Measurements from ENCODE around the gene C16orf89. TPM values are rescaled to one million over a fixed set of nuclear protein-coding genes. Genes with fewer than 3 reads are reported as not detected.

Gene C16orf89
- polyA plus RNA-seq, 1 of the 3 experiments (the other 2 are of a cell fraction): not detected

- Histone ChIP-seq H3K9ac (no peak overlapping the region), H3F3A (replicated peaks; ENCODE audit: insufficient read depth) (no peaks in the 10 kb centered on the region), H3K9me2 (no peaks in the 10 kb centered on the region), H3K4me1 (ENCODE audit: control insufficient read depth in 1 of 2, insufficient read depth in 2 of 2, low read depth in 1 of 2, low read length in 1 of 2) (peaks cover 0 to 12% of the 10 kb centered on the region in 2 experiments; a peak in 2 of 4 replicates), H3K27ac (ENCODE audit: low read depth in 2 of 2, low read length in 1 of 2) (no peak overlapping the region), H3K27me3 (ENCODE audit: insufficient read depth) (no peaks in the 10 kb centered on the region), H2AFZ (ENCODE audit: low read depth) (no peak overlapping the region), H3K4me2 (no peak overlapping the region), H3K4me3 (ENCODE audit: low read depth in 2 of 2, low read length in 1 of 2) (no peak overlapping the region), H3K9me3 (no peaks in the 10 kb centered on the region), H3K79me2 (ENCODE audit: insufficient read depth) (no peaks in the 10 kb centered on the region), H3K36me3 (replicated peaks in 1 of 2; ENCODE audit: control insufficient read depth in 1 of 2, insufficient read depth in 2 of 2, low read length in 1 of 2) (peaks cover 0 to 2% of the 10 kb centered on the region in 2 experiments), H4K20me1 (ENCODE audit: insufficient read depth) (no peaks in the 10 kb centered on the region)
- ChIA-PET CTCF (no interaction called here), POLR2A (interaction anchor here (0.7 kb wide), 1 partner anchor 19 kb away, joined by 5 read pairs; no protein-coding TSS in a partner anchor)
- TF ChIP-seq MEF2A (IDR thresholded peaks at IDR 0.05; ENCODE audit: borderline replicate concordance, low read depth) (no peak), GABPA (IDR thresholded peaks at IDR 0.05; ENCODE audit: low read depth) (no peak), POLR2AphosphoS5 (IDR thresholded peaks at IDR 0.05; ENCODE audit: low read depth, low read length) (no peak), GATA2 (CRISPR knock-in tag; IDR thresholded peaks at IDR 0.05) (no peak), FOXM1 (IDR thresholded peaks at IDR 0.05; ENCODE audit: low read depth) (no peak)
- no peak for DNase-seq
- WGBS (ENCODE audit: low lambda C conversion rate): 78% methylated on average over 3 of the region's 12 CpGs
These were observed 35.4 kb downstream of the C16orf89 start for GRCh38 chr16:5030251-5030870.

- 93% methylated on average over 18 of the region's 18 CpGs for WGBS (ENCODE audit: low lambda C conversion rate)
These were observed 36.7 kb downstream of the C16orf89 start for GRCh38 chr16:5028950-5029475.

More at GRCh38 chr16:5028950-5029475, 36.7 kb downstream of the C16orf89 start:
- H3K27me3 ChIP-seq (ENCODE audit: insufficient read depth): no peaks in the 10 kb centered on the region
- no peaks in the 10 kb centered on the region for H3F3A ChIP-seq (replicated peaks; ENCODE audit: insufficient read depth)
- TF ChIP-seq JUND (IDR thresholded peaks at IDR 0.05): no peak
- no peak for TF ChIP-seq NRF1 (IDR thresholded peaks at IDR 0.05; ENCODE audit: low read depth, low read length)
- no peak for TF ChIP-seq TAF1 (IDR thresholded peaks at IDR 0.05; ENCODE audit: borderline replicate concordance, low read depth, low read length)
- TF ChIP-seq CTCF (IDR thresholded peaks at IDR 0.05): no peak
- H2AFZ ChIP-seq (ENCODE audit: low read depth): no peak overlapping the region
- H3K9me2 ChIP-seq: no peaks in the 10 kb centered on the region
- no peak overlapping the region for H3K27ac ChIP-seq (ENCODE audit: low read depth in 2 of 2, low read length in 1 of 2)
- H3K4me3 ChIP-seq (ENCODE audit: low read depth in 2 of 2, low read length in 1 of 2): no peak overlapping the region
- ChIA-PET CTCF (interaction anchor here (1.2 kb wide), 1 partner anchor 27 kb away, joined by 4 read pairs; no protein-coding TSS in a partner anchor), POLR2A (no interaction called here)
- no peaks in the 10 kb centered on the region for H4K20me1 ChIP-seq (ENCODE audit: insufficient read depth)
- peaks cover 0 to 2% of the 10 kb centered on the region in 2 experiments for H3K36me3 ChIP-seq (replicated peaks in 1 of 2; ENCODE audit: control insufficient read depth in 1 of 2, insufficient read depth in 2 of 2, low read length in 1 of 2)
- no peaks in the 10 kb centered on the region for H3K9me3 ChIP-seq
- DNase-seq: no peak
- no peak overlapping the region for H3K4me2 ChIP-seq
- H3K9ac ChIP-seq: no peak overlapping the region
- H3K4me1 ChIP-seq (ENCODE audit: control insufficient read depth in 1 of 2, insufficient read depth in 2 of 2, low read depth in 1 of 2, low read length in 1 of 2): peaks cover 0 to 6% of the 10 kb centered on the region in 2 experiments; a peak in 2 of 4 replicates
- H3K79me2 ChIP-seq (ENCODE audit: insufficient read depth): no peaks in the 10 kb centered on the region

All from SK-N-SH (cell line).